Peyer's patch (tissue), 4 donors: ENCODE measurements around the gene CHMP1A.
"Not testable (repeated sequence)": the region's sequence is repeated elsewhere in the genome, so short reads cannot be mapped to it uniquely, and the experiment has no call there.

Experiments used
- CTCF ChIP-seq, 6 experiments: fragments of 450-650 bp in 4 of 6; fragments of 200-600 bp in 2 of 6; sonication (generic) in 1 of 6; IDR thresholded peaks; one replicate each; pipeline ENCODE4 v1.5.1; 2017 to 2019; ENCODE audit warnings: antibody characterized with exemption in 6 of 6, mild to moderate bottlenecking in 3 of 6, moderate library complexity in 1 of 6
- POLR2A ChIP-seq, 2 donors: fragments of 450-650 bp; IDR thresholded peaks; one replicate each; pipeline ENCODE4 v1.5.1; 2017; ENCODE audit warnings: antibody characterized with exemption in 2 of 2, mild to moderate bottlenecking in 2 of 2, moderate library complexity in 2 of 2

- TF ChIP-seq CTCF, POLR2A (IDR thresholded peaks at IDR 0.05): not testable (repeated sequence)
Measured at GRCh38 chr16:89664238-89664637, 6.7 kb upstream of the CHMP1A start.
